KMS-11 (cell line): ENCODE results near the gene NAV3.

ENCODE experiments used
- H2AFZ ChIP-seq: fragments of 200-600 bp; sonication (generic); 2 replicates; pipeline ENCODE4 v1.6.1; 2016; ENCODE audit warnings: antibody characterized with exemption, mixed run types, low read depth
- H3K27ac ChIP-seq: fragments of 200-600 bp; sonication (generic); 2 replicates; pipeline ENCODE4 v1.6.1; 2016; ENCODE audit warnings: mild to moderate bottlenecking, mixed run types
- H3K27me3 ChIP-seq: fragments of 200-600 bp; sonication (generic); 2 replicates; pipeline ENCODE4 v1.6.1; 2017; ENCODE audit warnings: mild to moderate bottlenecking, low read depth, mixed run types, moderate library complexity; ENCODE audit not compliant: insufficient read depth
- H3K36me3 ChIP-seq: fragments of 200-600 bp; sonication (generic); 2 replicates; pipeline ENCODE4 v1.6.1; 2017; ENCODE audit warnings: mild to moderate bottlenecking, mixed run types; ENCODE audit not compliant: insufficient read depth
- H3K4me1 ChIP-seq: fragments of 200-600 bp; sonication (generic); 2 replicates; pipeline ENCODE4 v1.6.1; 2016; ENCODE audit warnings: mild to moderate bottlenecking, low read depth, mixed run types; ENCODE audit not compliant: poor library complexity, severe bottlenecking
- H3K4me2 ChIP-seq: fragments of 200-600 bp; sonication (generic); 2 replicates; pipeline ENCODE4 v1.7.0; 2016; ENCODE audit warnings: mild to moderate bottlenecking, mixed run types
- H3K4me3 ChIP-seq: fragments of 200-600 bp; sonication (generic); IDR thresholded peaks from 2 replicates; pipeline ENCODE4 v1.6.1; 2017; ENCODE audit warnings: low read depth, low read length, mixed read lengths; ENCODE audit not compliant: insufficient read depth
- H3K79me2 ChIP-seq: fragments of 200-600 bp; sonication (generic); 2 replicates; pipeline ENCODE4 v1.6.1; 2016; ENCODE audit warnings: low read depth, mixed run types; ENCODE audit not compliant: insufficient read depth
- H3K9ac ChIP-seq: fragments of 200-600 bp; sonication (generic); 2 replicates; pipeline ENCODE4 v1.6.1; 2016; ENCODE audit warnings: mild to moderate bottlenecking, mixed run types
- H4K20me1 ChIP-seq: fragments of 200-600 bp; sonication (generic); 2 replicates; pipeline ENCODE4 v1.6.1; 2016; ENCODE audit warnings: mild to moderate bottlenecking, mixed run types; ENCODE audit not compliant: insufficient read depth
- CTCF ChIP-seq: fragments of 200-600 bp; sonication (generic); conservative IDR thresholded peaks from 2 replicates; pipeline ENCODE4 v1.6.1; 2017; ENCODE audit warnings: low read depth, mild to moderate bottlenecking, antibody characterized with exemption, low read length, moderate library complexity, mixed read lengths

NAV3 gene

GRCh38 chr12:78009031-78009430, 178.3 kb downstream of the NAV3 start:
- no peaks in the 10 kb centered on the region for H3K4me1 ChIP-seq
- TF ChIP-seq CTCF = no peak
- no peak overlapping the region for H3K4me3 ChIP-seq
- no peak overlapping the region for H2AFZ ChIP-seq
- no peaks in the 10 kb centered on the region for H3K79me2 ChIP-seq
- no peaks in the 10 kb centered on the region for H3K36me3 ChIP-seq
- H3K4me2 ChIP-seq = no peak overlapping the region
- no peaks in the 10 kb centered on the region for H4K20me1 ChIP-seq
- H3K27me3 ChIP-seq = no peaks in the 10 kb centered on the region
- H3K27ac ChIP-seq = no peak overlapping the region
- H3K9ac ChIP-seq = no peak overlapping the region

GRCh38 chr12:78018171-78018910, 187.6 kb downstream of the NAV3 start:
- no peaks in the 10 kb centered on the region for H3K4me1 ChIP-seq

GRCh38 chr12:78018939-78019338, 188.2 kb downstream of the NAV3 start:
- Histone ChIP-seq H3K9ac (no peak overlapping the region), H2AFZ (no peak overlapping the region), H3K27me3 (no peaks in the 10 kb centered on the region), H4K20me1 (no peaks in the 10 kb centered on the region), H3K4me1 (no peaks in the 10 kb centered on the region), H3K79me2 (no peaks in the 10 kb centered on the region), H3K36me3 (no peaks in the 10 kb centered on the region), H3K4me2 (no peak overlapping the region), H3K4me3 (no peak overlapping the region), H3K27ac (no peak overlapping the region)
- no peak for TF ChIP-seq CTCF

More at GRCh38 chr12:78018171-78018910, 187.6 kb downstream of the NAV3 start:
- H3K27ac ChIP-seq = no peak overlapping the region
- H3K27me3 ChIP-seq = no peaks in the 10 kb centered on the region
- no peak overlapping the region for H3K4me3 ChIP-seq
- no peak overlapping the region for H3K4me2 ChIP-seq
- no peaks in the 10 kb centered on the region for H3K36me3 ChIP-seq
- no peaks in the 10 kb centered on the region for H3K79me2 ChIP-seq
- TF ChIP-seq CTCF = no peak
- H3K9ac ChIP-seq = no peak overlapping the region
- H4K20me1 ChIP-seq = no peaks in the 10 kb centered on the region
- H2AFZ ChIP-seq = no peak overlapping the region

GRCh38 chr12:78028426-78028825, 197.7 kb downstream of the NAV3 start:
- Histone ChIP-seq H3K79me2 (no peaks in the 10 kb centered on the region), H3K27ac (no peak overlapping the region), H3K27me3 (no peaks in the 10 kb centered on the region), H3K36me3 (no peaks in the 10 kb centered on the region), H2AFZ (no peak overlapping the region), H3K4me1 (no peaks in the 10 kb centered on the region), H4K20me1 (no peaks in the 10 kb centered on the region), H3K9ac (no peak overlapping the region), H3K4me3 (no peak overlapping the region), H3K4me2 (no peak overlapping the region)
- no peak for TF ChIP-seq CTCF
